Liver (tissue), 9 donors: ENCODE measurements around the gene RO60. TPM values are rescaled to one million over a fixed set of nuclear protein-coding genes. Genes with fewer than 3 reads are reported as not detected.

Experiments
- DNase-seq: peaks from one replicate; pipeline ENCODE4 v3.0.0-alpha.2; 2017; ENCODE audit warnings: low spot score
- H3K27ac ChIP-seq, 2 donors: one replicate each; pipeline ENCODE4 v1.7.0; 2013; ENCODE audit warnings: inconsistent platforms in 2 of 2, low read length in 2 of 2, control low read depth in 1 of 2, low read depth in 1 of 2, mild to moderate bottlenecking in 1 of 2
- H3K27me3 ChIP-seq, 4 donors: one replicate each; pipeline versions ENCODE4 v1.6.1 to v1.7.0; 2013; ENCODE audit warnings: low read length in 3 of 4, inconsistent platforms in 1 of 4, mild to moderate bottlenecking in 1 of 4, moderate library complexity in 1 of 4; ENCODE audit not compliant: control insufficient read depth in 4 of 4, insufficient read depth in 4 of 4
- H3K36me3 ChIP-seq, 4 donors: one replicate each; pipeline versions ENCODE4 v1.6.1 to v1.7.0; 2013; ENCODE audit warnings: low read length in 3 of 4, mild to moderate bottlenecking in 3 of 4, low read depth in 1 of 4, moderate library complexity in 1 of 4; ENCODE audit not compliant: control insufficient read depth in 4 of 4, insufficient read depth in 3 of 4
- H3K4me1 ChIP-seq, 4 donors: one replicate each; pipeline versions ENCODE4 v1.6.1 to v1.7.0; 2013; ENCODE audit warnings: low read length in 3 of 4, mild to moderate bottlenecking in 3 of 4, moderate library complexity in 1 of 4; ENCODE audit not compliant: control insufficient read depth in 4 of 4, insufficient read depth in 4 of 4
- H3K4me3 ChIP-seq, 3 donors: one replicate each; pipeline versions ENCODE4 v1.6.1 to v1.7.0; 2013; ENCODE audit warnings: low read length in 3 of 3, control low read depth in 1 of 3, low read depth in 1 of 3, mild to moderate bottlenecking in 1 of 3
- H3K9ac ChIP-seq, 2 donors: one replicate each; pipeline ENCODE4 v1.7.0; 2013; ENCODE audit warnings: low read length in 2 of 2, mild to moderate bottlenecking in 2 of 2, moderate library complexity in 2 of 2, control low read depth in 1 of 2, low read depth in 1 of 2
- H3K9me3 ChIP-seq, 4 donors: one replicate each; pipeline versions ENCODE4 v1.6.1 to v1.7.0; 2013; ENCODE audit warnings: low read length in 3 of 4; ENCODE audit not compliant: control insufficient read depth in 4 of 4
- CTCF ChIP-seq: fragments of 150-350 bp; IDR thresholded peaks from 2 replicates; pipeline ENCODE4 v1.5.1; 2017; ENCODE audit warnings: improper control_type of control experiment, low read depth, low read length; ENCODE audit not compliant: missing input control
- FOXA1 ChIP-seq: IDR thresholded peaks from 2 replicates; pipeline ENCODE4 v1.6.1; 2016; ENCODE audit warnings: antibody characterized with exemption
- GABPA ChIP-seq, 2 donors: IDR thresholded peaks in 1 of 2; conservative IDR thresholded peaks in 1 of 2; 2 replicates each; pipeline ENCODE4 v1.6.1; 2016; ENCODE audit warnings: antibody characterized with exemption in 2 of 2, mild to moderate bottlenecking in 1 of 2, moderate library complexity in 1 of 2
- REST ChIP-seq: IDR thresholded peaks from 2 replicates; pipeline ENCODE4 v1.6.1; 2016; ENCODE audit warnings: antibody characterized with exemption, mild to moderate bottlenecking
- SP1 ChIP-seq: IDR thresholded peaks from 2 replicates; pipeline ENCODE4 v1.6.1; 2018; ENCODE audit warnings: antibody characterized with exemption, mild to moderate bottlenecking
- YY1 ChIP-seq: IDR thresholded peaks from 2 replicates; pipeline ENCODE4 v1.6.1; 2016; ENCODE audit warnings: antibody characterized with exemption, mild to moderate bottlenecking
- ZBTB33 ChIP-seq: IDR thresholded peaks from 2 replicates; pipeline ENCODE4 v1.6.1; 2016; ENCODE audit warnings: antibody characterized with exemption
- WGBS: extraction: QIAGEN DNeasy Blood & Tissue Kit; methylation state at CpG from one replicate; pipeline ENCODE4 v1.1.7; 2013; 5-methylcytosine and 5-hydroxymethylcytosine counted together
- polyA plus RNA-seq, 2 donors: library from polyadenylated mRNA; stranded (reverse) in 1 of 2; unstranded in 1 of 2; fragments of 200-250 nt in 1 of 2; fragments of >200 nt in 1 of 2; fragmentation: Nextera tagmentation in 1 of 2; extraction: Ambion mirVana in 1 of 2; gene quantifications; one replicate each; pipeline versions ENCODE4 v1.2.1 to v1.2.3, GENCODE V29; 2013 to 2015
- total RNA-seq, 2 donors: library from RNA; depleted of rRNA; stranded (reverse); fragments of >200 nt; gene quantifications; one replicate each; pipeline ENCODE4 v1.2.3, GENCODE V29; 2014
- TF ChIP-seq, protein P1 (sequence below): IDR thresholded peaks from 2 replicates; pipeline ENCODE4 v1.6.1; 2016; ENCODE audit warnings: antibody characterized with exemption
- TF ChIP-seq, protein P2 (sequence below): IDR thresholded peaks from 2 replicates; pipeline ENCODE4 v1.6.1; 2016; ENCODE audit warnings: antibody characterized with exemption
- donor health status: healthy.
- donor health status: healthy.
- donor health status: healthy.
- donor health status: healthy.
- donor health status: healthy.

Gene RO60
- total and polyA plus RNA-seq, 4 donors = 5.9 to 121 (median 34.9) TPM

DNA sequence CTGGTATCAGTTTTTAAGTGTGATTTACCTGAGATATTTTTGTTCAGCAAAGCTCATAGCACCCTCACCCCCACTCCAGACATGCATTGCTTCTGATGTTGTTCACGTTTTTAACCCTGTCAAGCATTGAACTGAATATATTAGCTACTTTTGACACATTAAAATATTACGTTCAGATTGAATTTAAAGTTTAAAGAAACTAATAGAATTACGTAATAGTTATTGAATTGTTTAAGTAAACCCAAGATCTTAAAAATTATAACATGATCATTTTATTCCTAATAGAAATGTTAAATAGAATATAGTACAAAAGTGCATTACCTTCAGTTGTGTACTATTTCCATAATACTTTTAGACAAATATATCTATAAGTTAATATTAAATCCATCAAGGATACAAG lies 26.9 kb downstream of the RO60 start:
- DNase-seq = no peak
- H3K4me1 ChIP-seq = no peaks in the 10 kb centered on the region
- H3K9me3 ChIP-seq = no peaks in the 10 kb centered on the region
- WGBS = 96% methylated on average over 3 of the region's 3 CpGs
- peaks cover 0 to 31% (median 20%) of the 10 kb centered on the region in 4 donors for H3K36me3 ChIP-seq
- no peak overlapping the region for H3K4me3 ChIP-seq
- TF ChIP-seq REST (no peak), ZBTB33 (no peak), SP1 (no peak), YY1 (no peak), GABPA (IDR thresholded peaks at IDR 0.05 in 1 of 2, conservative IDR thresholded peaks at IDR 0.05 in 1 of 2) (no peak), FOXA1 (no peak), CTCF (no peak)
- TF ChIP-seq, protein P1, sequence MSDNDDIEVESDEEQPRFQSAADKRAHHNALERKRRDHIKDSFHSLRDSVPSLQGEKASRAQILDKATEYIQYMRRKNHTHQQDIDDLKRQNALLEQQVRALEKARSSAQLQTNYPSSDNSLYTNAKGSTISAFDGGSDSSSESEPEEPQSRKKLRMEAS = no peak
- TF ChIP-seq, protein P2, sequence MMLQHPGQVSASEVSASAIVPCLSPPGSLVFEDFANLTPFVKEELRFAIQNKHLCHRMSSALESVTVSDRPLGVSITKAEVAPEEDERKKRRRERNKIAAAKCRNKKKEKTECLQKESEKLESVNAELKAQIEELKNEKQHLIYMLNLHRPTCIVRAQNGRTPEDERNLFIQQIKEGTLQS = no peak
- no peaks in the 10 kb centered on the region for H3K27me3 ChIP-seq
- no peak overlapping the region for H3K9ac ChIP-seq
- no peak overlapping the region for H3K27ac ChIP-seq

- WGBS = 75% methylated on average over 3 of the region's 3 CpGs
- Histone ChIP-seq H3K27ac (no peak overlapping the region), H3K9me3 (no peaks in the 10 kb centered on the region), H3K4me1 (no peaks in the 10 kb centered on the region), H3K9ac (no peak overlapping the region), H3K4me3 (no peak overlapping the region), H3K36me3 (peaks cover 0 to 19% (median 13%) of the 10 kb centered on the region in 4 donors), H3K27me3 (no peaks in the 10 kb centered on the region)
- no peak for DNase-seq
- TF ChIP-seq SP1 = no peak
- no peak for TF ChIP-seq FOXA1
- TF ChIP-seq REST = no peak
Observed at GRCh38 chr1:193087893-193088292, 28.5 kb downstream of the RO60 start.
